Endodermal cell (in vitro differentiated cells): ENCODE measurements around the gene SEMA5A. TPM values are rescaled to one million over a fixed set of nuclear protein-coding genes. Genes with fewer than 3 reads are reported as not detected.

ENCODE experiments used
- DNase-seq: peaks from one replicate; pipeline ENCODE4 v3.0.0-alpha.2; 2017
- H3K27ac ChIP-seq: 2 replicates; pipeline ENCODE4 v1.5.1; 2013; ENCODE audit warnings: mild to moderate bottlenecking, low read depth, low read length, moderate library complexity
- H3K27me3 ChIP-seq: 2 replicates; pipeline ENCODE4 v1.6.1; 2013; ENCODE audit warnings: mild to moderate bottlenecking, low read length, moderate library complexity; ENCODE audit not compliant: insufficient read depth, control insufficient read depth, poor library complexity, severe bottlenecking
- H3K36me3 ChIP-seq: 2 replicates; pipeline ENCODE4 v1.7.0; 2013; ENCODE audit warnings: mild to moderate bottlenecking, low read length, moderate library complexity; ENCODE audit not compliant: control insufficient read depth, insufficient read depth
- H3K4me1 ChIP-seq: one replicate; pipeline ENCODE4 v1.7.0; 2013; ENCODE audit warnings: low read length; ENCODE audit not compliant: control insufficient read depth, insufficient read depth
- H3K4me3 ChIP-seq: 2 replicates; pipeline ENCODE4 v1.5.1; 2013; ENCODE audit warnings: mild to moderate bottlenecking, low read length, moderate library complexity
- H3K9ac ChIP-seq: 2 replicates; pipeline ENCODE4 v1.6.1; 2013; ENCODE audit warnings: mild to moderate bottlenecking, low read length, moderate library complexity; ENCODE audit not compliant: poor library complexity, severe bottlenecking; ENCODE audit errors: extremely low read depth
- H3K9me3 ChIP-seq: 2 replicates; pipeline ENCODE4 v1.6.1; 2013; ENCODE audit warnings: mild to moderate bottlenecking, low read length, moderate library complexity; ENCODE audit not compliant: control insufficient read depth
- H3K27ac Mint-ChIP-seq: 2 replicates; pipeline ENCODE4 v1.8.0; 2020; ENCODE audit warnings: mixed read lengths
- H3K27me3 Mint-ChIP-seq: 2 replicates; pipeline ENCODE4 v1.8.0; 2021; ENCODE audit warnings: mild to moderate bottlenecking, mixed read lengths; ENCODE audit not compliant: insufficient read depth
- H3K36me3 Mint-ChIP-seq: 2 replicates; pipeline ENCODE4 v1.8.0; 2020; ENCODE audit warnings: low read depth, mixed read lengths
- H3K4me1 Mint-ChIP-seq: 2 replicates; pipeline ENCODE4 v1.8.0; 2020; ENCODE audit warnings: mixed read lengths
- H3K4me3 Mint-ChIP-seq: 2 replicates; pipeline ENCODE4 v1.8.0; 2020; ENCODE audit warnings: mild to moderate bottlenecking, moderate library complexity, mixed read lengths
- H3K9me3 Mint-ChIP-seq: 2 replicates; pipeline ENCODE4 v1.8.0; 2020; ENCODE audit warnings: mild to moderate bottlenecking, mixed read lengths
- CTCF ChIP-seq: fragments of 200-600 bp; sonication (generic); conservative IDR thresholded peaks from 2 replicates; pipeline ENCODE4 v1.5.0; 2021; ENCODE audit warnings: antibody characterized with exemption, mild to moderate bottlenecking
- WGBS, 2 experiments: methylation state at CpG; one replicate each; pipeline versions ENCODE4 v1.1.5 to v1.1.7; 2013; ENCODE audit warnings: missing lambda C conversion rate in 2 of 2, mixed read lengths in 1 of 2; ENCODE audit not compliant: insufficient coverage in 1 of 2, insufficient read length in 1 of 2; 5-methylcytosine and 5-hydroxymethylcytosine counted together
- total RNA-seq, 2 donors: library from RNA; stranded (reverse); fragmentation: NEBNext Ultra II Directional in 1 of 2; extraction: Animal tissue kit (Norgen Biotek cat#: 25700) in 1 of 2; gene quantifications; 2 replicates in 1 of 2; 3 replicates in 1 of 2; pipeline ENCODE4 v1.2.1, GENCODE V29; 2021

SEMA5A gene
- total RNA-seq, 2 donors from 2014 or later: 46.8 to 77.8 TPM

- no peaks in the 10 kb centered on the region for H3K27me3 Mint-ChIP-seq
- Histone ChIP-seq H3K9me3 (no peaks in the 10 kb centered on the region), H3K36me3 (peaks cover 62% of the 10 kb centered on the region), H3K27me3 (no peaks in the 10 kb centered on the region), H3K27ac (no peak overlapping the region), H3K9ac (no peak overlapping the region), H3K4me3 (no peak overlapping the region), H3K4me1 (peaks cover 17% of the 10 kb centered on the region)
- DNase-seq: no peak
- no peak overlapping the region for H3K27ac Mint-ChIP-seq
- 47% methylated on average over 1 of the region's 1 CpG; no CpG with 5 or more reads in 1 of the 2 experiments for WGBS, 2 experiments
- TF ChIP-seq CTCF: no peak
- H3K36me3 Mint-ChIP-seq: peaks cover 23% of the 10 kb centered on the region
- H3K9me3 Mint-ChIP-seq: no peaks in the 10 kb centered on the region
- H3K4me3 Mint-ChIP-seq: no peak overlapping the region
- H3K4me1 Mint-ChIP-seq: peaks cover 23% of the 10 kb centered on the region
Observed at GRCh38 chr5:9197881-9198260, 348.0 kb downstream of the SEMA5A start.

- no peaks in the 10 kb centered on the region for H3K27me3 Mint-ChIP-seq
- Histone ChIP-seq H3K9ac (peak overlapping the region; percentile 24), H3K4me1 (peaks cover 17% of the 10 kb centered on the region), H3K27me3 (no peaks in the 10 kb centered on the region), H3K9me3 (no peaks in the 10 kb centered on the region), H3K36me3 (peaks cover 58% of the 10 kb centered on the region), H3K4me3 (no peak overlapping the region), H3K27ac (peak overlapping the region; percentile 44)
- TF ChIP-seq CTCF: no peak
- no peaks in the 10 kb centered on the region for H3K9me3 Mint-ChIP-seq
- H3K27ac Mint-ChIP-seq: no peak overlapping the region
- DNase-seq: peak; percentile 76
- 86% methylated on average over 13 of the region's 13 CpGs for WGBS, 2 experiments
- H3K36me3 Mint-ChIP-seq: peaks cover 21% of the 10 kb centered on the region
- H3K4me1 Mint-ChIP-seq: peaks cover 27% of the 10 kb centered on the region
- peak overlapping the region; percentile 25 for H3K4me3 Mint-ChIP-seq
Observed at GRCh38 chr5:9196403-9197227, 349.3 kb downstream of the SEMA5A start.

GRCh38 chr5:9194509-9194908 is 351.4 kb downstream of the SEMA5A start:
- peaks cover 37% of the 10 kb centered on the region for H3K36me3 Mint-ChIP-seq
- Histone ChIP-seq H3K27me3 (no peaks in the 10 kb centered on the region), H3K4me3 (no peak overlapping the region), H3K9me3 (no peaks in the 10 kb centered on the region), H3K27ac (no peak overlapping the region), H3K4me1 (peaks cover 17% of the 10 kb centered on the region), H3K36me3 (peaks cover 65% of the 10 kb centered on the region), H3K9ac (no peak overlapping the region)
- no peaks in the 10 kb centered on the region for H3K27me3 Mint-ChIP-seq
- WGBS, 2 experiments: 50 to 59% methylated on average over 2 to 3 of the region's 3 CpGs
- DNase-seq: no peak
- no peak for TF ChIP-seq CTCF
- H3K9me3 Mint-ChIP-seq: no peaks in the 10 kb centered on the region
- peaks cover 27% of the 10 kb centered on the region for H3K4me1 Mint-ChIP-seq
- no peak overlapping the region for H3K27ac Mint-ChIP-seq
- no peak overlapping the region for H3K4me3 Mint-ChIP-seq
